ENCODE results near the gene TRAF1. TPM values are rescaled to one million over a fixed set of nuclear protein-coding genes. Genes with fewer than 3 reads are reported as not detected.

TRAF1 gene
- total RNA-seq, 1 experiment from 2014 or later: 1.8 TPM

DNA sequence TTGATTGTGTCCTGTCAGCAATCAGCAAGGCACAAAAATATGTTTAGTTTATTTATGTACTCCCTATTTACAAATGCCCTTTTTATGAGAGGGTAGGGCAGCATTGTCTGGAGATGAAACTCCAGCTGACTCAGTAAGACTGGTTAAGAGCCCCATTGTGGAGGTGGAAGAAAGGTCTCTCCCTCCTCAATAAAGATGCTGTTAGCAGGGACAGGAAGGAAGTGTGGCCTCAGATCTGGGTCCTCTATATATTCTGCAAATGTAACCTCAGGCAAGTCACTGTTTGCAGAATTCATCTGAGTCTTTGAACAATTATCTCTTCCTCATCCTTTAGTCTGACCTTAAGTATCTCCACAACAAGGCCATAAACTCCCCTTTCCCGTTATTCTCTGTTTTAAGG, 48.3 kb upstream of the TRAF1 start (continued):
- TF ChIP-seq TCF7 (CRISPR knock-in tag; IDR thresholded peaks at IDR 0.05; ENCODE audit: low read depth): no peak
- TF ChIP-seq, protein P1, sequence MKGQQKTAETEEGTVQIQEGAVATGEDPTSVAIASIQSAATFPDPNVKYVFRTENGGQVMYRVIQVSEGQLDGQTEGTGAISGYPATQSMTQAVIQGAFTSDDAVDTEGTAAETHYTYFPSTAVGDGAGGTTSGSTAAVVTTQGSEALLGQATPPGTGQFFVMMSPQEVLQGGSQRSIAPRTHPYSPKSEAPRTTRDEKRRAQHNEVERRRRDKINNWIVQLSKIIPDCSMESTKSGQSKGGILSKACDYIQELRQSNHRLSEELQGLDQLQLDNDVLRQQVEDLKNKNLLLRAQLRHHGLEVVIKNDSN (CRISPR knock-in tag; IDR thresholded peaks at IDR 0.05): no peak

GRCh38 chr9:120974181-120974580, 47.6 kb upstream of the TRAF1 start:
- peaks cover 3% of the 10 kb centered on the region; the same call in 1 of the 2 replicates for H3K27me3 Mint-ChIP-seq (ENCODE audit: low read depth)
- peaks cover 6% of the 10 kb centered on the region for H3K4me1 Mint-ChIP-seq
- ChIA-PET CTCF (no interaction called here), POLR2A (no interaction called here)
- no peak overlapping the region for H3K4me3 Mint-ChIP-seq
- H3K36me3 Mint-ChIP-seq: no peaks in the 10 kb centered on the region
- DNase-seq (ENCODE audit: low spot score): no peak
- TF ChIP-seq NFE2L1 (CRISPR knock-in tag; IDR thresholded peaks at IDR 0.05): no peak
- TF ChIP-seq GABPB1 (CRISPR knock-in tag; IDR thresholded peaks at IDR 0.05): no peak
- TF ChIP-seq TCF7 (CRISPR knock-in tag; IDR thresholded peaks at IDR 0.05; ENCODE audit: low read depth): no peak
- no peak for TF ChIP-seq EMX1 (CRISPR knock-in tag; IDR thresholded peaks at IDR 0.05)
- no peak for TF ChIP-seq NFYB (CRISPR knock-in tag; conservative IDR thresholded peaks at IDR 0.05; ENCODE audit: low read depth)
- no peak for TF ChIP-seq ZNF396 (CRISPR knock-in tag; IDR thresholded peaks at IDR 0.05; ENCODE audit: borderline replicate concordance)
- TF ChIP-seq FOXJ3 (CRISPR knock-in tag; IDR thresholded peaks at IDR 0.05; ENCODE audit: borderline replicate concordance): no peak
- TF ChIP-seq ESRRA (CRISPR knock-in tag; IDR thresholded peaks at IDR 0.05; ENCODE audit: borderline replicate concordance): no peak
- no peak for TF ChIP-seq NR3C1 (CRISPR knock-in tag; conservative IDR thresholded peaks at IDR 0.05; ENCODE audit: low read depth)
- no peak for TF ChIP-seq ZNF263 (CRISPR knock-in tag; IDR thresholded peaks at IDR 0.05; ENCODE audit: low read depth)
- no peak for TF ChIP-seq PRDM15 (CRISPR knock-in tag; IDR thresholded peaks at IDR 0.05)
- TF ChIP-seq TEAD4 (CRISPR knock-in tag; IDR thresholded peaks at IDR 0.05): no peak
- TF ChIP-seq, protein P2, sequence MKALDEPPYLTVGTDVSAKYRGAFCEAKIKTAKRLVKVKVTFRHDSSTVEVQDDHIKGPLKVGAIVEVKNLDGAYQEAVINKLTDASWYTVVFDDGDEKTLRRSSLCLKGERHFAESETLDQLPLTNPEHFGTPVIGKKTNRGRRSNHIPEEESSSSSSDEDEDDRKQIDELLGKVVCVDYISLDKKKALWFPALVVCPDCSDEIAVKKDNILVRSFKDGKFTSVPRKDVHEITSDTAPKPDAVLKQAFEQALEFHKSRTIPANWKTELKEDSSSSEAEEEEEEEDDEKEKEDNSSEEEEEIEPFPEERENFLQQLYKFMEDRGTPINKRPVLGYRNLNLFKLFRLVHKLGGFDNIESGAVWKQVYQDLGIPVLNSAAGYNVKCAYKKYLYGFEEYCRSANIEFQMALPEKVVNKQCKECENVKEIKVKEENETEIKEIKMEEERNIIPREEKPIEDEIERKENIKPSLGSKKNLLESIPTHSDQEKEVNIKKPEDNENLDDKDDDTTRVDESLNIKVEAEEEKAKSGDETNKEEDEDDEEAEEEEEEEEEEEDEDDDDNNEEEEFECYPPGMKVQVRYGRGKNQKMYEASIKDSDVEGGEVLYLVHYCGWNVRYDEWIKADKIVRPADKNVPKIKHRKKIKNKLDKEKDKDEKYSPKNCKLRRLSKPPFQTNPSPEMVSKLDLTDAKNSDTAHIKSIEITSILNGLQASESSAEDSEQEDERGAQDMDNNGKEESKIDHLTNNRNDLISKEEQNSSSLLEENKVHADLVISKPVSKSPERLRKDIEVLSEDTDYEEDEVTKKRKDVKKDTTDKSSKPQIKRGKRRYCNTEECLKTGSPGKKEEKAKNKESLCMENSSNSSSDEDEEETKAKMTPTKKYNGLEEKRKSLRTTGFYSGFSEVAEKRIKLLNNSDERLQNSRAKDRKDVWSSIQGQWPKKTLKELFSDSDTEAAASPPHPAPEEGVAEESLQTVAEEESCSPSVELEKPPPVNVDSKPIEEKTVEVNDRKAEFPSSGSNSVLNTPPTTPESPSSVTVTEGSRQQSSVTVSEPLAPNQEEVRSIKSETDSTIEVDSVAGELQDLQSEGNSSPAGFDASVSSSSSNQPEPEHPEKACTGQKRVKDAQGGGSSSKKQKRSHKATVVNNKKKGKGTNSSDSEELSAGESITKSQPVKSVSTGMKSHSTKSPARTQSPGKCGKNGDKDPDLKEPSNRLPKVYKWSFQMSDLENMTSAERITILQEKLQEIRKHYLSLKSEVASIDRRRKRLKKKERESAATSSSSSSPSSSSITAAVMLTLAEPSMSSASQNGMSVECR (CRISPR knock-in tag; IDR thresholded peaks at IDR 0.05; ENCODE audit: borderline replicate concordance): no peak
- no peak for TF ChIP-seq TEAD1 (CRISPR knock-in tag; IDR thresholded peaks at IDR 0.05)
- no peak overlapping the region for H3K27ac Mint-ChIP-seq
- ATAC-seq: no peak
- peaks cover 3% of the 10 kb centered on the region for H3K9me3 Mint-ChIP-seq

GRCh38 chr9:120971938-120972337, 45.3 kb upstream of the TRAF1 start:
- H3K4me1 Mint-ChIP-seq: peaks cover 6% of the 10 kb centered on the region
- DNase-seq (ENCODE audit: low spot score): no peak
- no peak overlapping the region for H3K4me3 Mint-ChIP-seq
- H3K27me3 Mint-ChIP-seq (ENCODE audit: low read depth): no peaks in the 10 kb centered on the region
- ChIA-PET CTCF (interaction anchor here (1.0 to 1.6 kb wide), 3 partner anchors 10 to 216 kb away, joined by 3 to 9 read pairs (median 8); no protein-coding TSS in a partner anchor), POLR2A (interaction anchor here (0.6 kb wide), 1 partner anchor 132 kb away, joined by 3 read pairs; no protein-coding TSS in a partner anchor)
- H3K36me3 Mint-ChIP-seq: no peaks in the 10 kb centered on the region
- H3K27ac Mint-ChIP-seq: no peak overlapping the region
- no peak for ATAC-seq
- H3K9me3 Mint-ChIP-seq: no peaks in the 10 kb centered on the region
- no peak for TF ChIP-seq HMGXB4 (CRISPR knock-in tag; IDR thresholded peaks at IDR 0.05)
- TF ChIP-seq ZNF281 (CRISPR knock-in tag; IDR thresholded peaks at IDR 0.05): no peak
- TF ChIP-seq NR2C2 (CRISPR knock-in tag; IDR thresholded peaks at IDR 0.05): no peak
- TF ChIP-seq, protein P3, sequence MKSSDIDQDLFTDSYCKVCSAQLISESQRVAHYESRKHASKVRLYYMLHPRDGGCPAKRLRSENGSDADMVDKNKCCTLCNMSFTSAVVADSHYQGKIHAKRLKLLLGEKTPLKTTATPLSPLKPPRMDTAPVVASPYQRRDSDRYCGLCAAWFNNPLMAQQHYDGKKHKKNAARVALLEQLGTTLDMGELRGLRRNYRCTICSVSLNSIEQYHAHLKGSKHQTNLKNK (CRISPR knock-in tag; IDR thresholded peaks at IDR 0.05): no peak
- TF ChIP-seq GTF2I (CRISPR knock-in tag; conservative IDR thresholded peaks at IDR 0.05): no peak
- TF ChIP-seq ELF4 (CRISPR knock-in tag; IDR thresholded peaks at IDR 0.05; ENCODE audit: low read depth): no peak
- no peak for TF ChIP-seq ESRRA (CRISPR knock-in tag; IDR thresholded peaks at IDR 0.05; ENCODE audit: borderline replicate concordance)

Data from WTC11 (cell line).